ENCODE results near the gene GSK3B.
"Not testable (repeated sequence)": the region's sequence is repeated elsewhere in the genome, so short reads cannot be mapped to it uniquely, and the experiment has no call there.

GSK3B gene

DNA sequence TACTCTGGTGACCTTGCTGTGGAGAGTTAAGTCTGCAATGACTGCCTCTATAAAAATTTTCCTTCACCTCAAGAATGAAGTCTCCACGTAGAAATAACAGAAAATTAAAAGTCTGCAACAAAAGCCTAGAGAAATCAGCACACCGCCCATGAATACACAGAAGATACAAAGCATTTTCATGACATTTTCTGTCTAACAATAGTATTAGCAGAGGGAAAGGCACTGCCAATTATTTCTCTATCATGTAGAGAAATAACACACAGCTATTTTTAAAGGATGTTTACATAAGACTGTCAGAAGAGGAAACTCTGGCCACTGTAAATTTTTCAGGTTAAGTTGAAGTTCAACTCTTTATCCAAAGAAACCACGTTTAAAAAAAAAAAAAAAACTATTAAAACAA, 80.8 kb downstream of the GSK3B start:
- no peak for DNase-seq (ENCODE audit: low read depth)

DNA sequence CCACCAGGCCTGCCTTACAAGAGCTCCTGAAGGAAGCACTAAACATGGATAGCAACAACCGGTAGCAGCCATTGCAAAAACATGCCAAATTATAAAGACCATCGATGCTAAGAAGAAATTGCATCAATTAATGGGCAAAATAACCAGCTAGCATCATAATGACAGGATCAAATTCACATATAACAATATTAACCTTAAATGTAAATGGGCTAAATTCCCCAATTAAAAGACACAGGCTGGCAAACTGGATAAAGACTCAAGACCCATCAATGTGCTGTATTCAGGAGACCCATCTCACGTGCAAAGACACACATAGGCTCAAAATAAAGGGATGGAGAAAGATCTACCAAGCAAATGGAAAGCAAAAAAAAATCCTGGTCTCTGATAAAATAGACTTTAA, 88.5 kb downstream of the GSK3B start:
- not testable (repeated sequence) for DNase-seq (ENCODE audit: low read depth)

DNA sequence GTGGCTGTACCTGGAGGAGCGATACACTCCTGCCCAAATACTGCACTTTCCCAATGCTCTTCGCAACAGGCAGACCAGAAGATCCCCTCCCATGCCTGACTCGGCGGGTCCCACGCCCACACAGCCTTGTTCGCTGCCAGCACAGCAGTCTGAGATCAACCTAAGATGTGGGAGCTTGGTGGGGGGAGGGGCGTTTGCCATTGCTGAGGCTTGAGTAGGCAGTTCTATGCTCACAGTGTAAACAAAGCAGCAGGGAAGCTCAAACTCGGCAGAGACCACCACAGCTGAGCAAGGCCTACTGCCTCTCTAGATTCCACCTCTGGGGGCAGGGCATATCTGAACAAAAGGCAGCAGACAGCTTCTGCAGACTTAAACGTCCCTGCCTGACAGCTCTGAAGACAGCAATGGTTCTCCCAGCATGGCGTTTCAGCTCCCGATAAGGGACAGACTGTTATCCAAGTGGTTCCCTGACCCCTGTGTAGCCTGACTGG, 90.2 kb downstream of the GSK3B start:
- DNase-seq (ENCODE audit: low read depth): not testable (repeated sequence)

DNA sequence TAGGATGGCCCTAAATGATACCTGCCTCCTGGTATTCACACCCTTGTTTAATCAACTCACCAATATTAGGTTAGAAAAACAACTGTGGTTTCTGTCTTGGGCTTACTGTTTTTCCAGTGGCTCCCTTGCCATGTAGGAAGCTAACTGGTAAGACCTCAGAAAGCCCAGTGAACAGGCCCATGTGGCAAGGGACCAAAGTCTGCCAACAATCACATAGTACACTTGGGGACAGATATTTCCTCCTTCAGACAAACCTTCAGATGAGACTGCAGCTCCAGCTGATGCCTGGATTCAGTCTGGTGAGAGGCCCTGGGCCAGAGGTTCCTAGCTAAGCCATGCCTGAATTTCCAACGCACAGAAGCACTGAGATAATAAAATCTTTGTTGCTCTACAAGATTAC, 96.1 kb downstream of the GSK3B start:
- DNase-seq (ENCODE audit: low read depth): no peak

DNA sequence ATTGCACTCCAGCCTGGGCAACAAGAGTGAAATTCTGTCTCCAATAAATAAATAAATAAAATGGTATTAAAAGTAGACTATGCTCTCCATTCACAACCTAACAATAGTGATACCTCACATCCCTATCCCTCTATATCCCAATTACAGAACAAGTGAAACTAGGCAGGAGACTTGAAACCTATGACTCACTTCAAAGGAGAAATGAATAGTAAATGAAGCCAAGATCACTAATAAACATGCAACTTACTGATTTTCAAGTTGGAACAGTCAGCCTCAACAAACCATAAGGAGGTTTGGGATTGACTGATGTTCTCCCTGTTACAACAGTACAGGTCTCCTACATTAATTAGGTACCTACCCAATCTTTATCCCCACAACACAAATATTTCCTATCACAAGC, 103.4 kb downstream of the GSK3B start:
- no peak for DNase-seq (ENCODE audit: low read depth)

DNA sequence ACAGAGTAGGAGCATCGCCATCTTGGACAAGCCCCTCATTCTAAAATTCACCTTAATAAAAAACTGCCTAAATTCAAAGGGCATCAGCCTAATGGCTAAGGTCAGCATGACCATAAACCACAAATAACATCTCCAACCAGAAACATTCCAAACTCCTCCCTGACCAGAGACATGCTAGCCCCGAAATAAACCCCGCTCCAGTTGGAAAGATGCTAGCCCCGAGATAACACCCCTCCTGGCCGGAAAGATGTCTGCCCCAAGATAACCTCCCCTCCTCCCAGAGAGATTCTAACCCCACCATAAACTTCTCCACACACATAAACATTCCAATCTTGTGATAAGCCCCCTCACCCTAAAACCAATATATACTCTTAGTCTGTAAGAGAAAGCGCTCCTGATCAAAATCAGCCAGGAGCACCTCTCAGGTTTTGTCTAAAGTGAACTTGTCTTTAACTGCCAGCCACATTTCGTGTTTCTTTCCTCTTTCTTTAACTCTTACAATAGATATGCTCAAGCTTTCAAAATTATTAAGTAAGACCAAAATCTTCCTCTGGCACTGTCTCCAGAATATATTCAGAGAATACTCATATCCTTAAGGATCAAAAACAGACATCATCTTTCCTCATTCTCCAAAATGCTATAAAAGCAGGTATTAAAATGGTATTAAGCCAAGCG, 104.1 kb downstream of the GSK3B start:
- no peak for DNase-seq (ENCODE audit: low read depth)

DNA sequence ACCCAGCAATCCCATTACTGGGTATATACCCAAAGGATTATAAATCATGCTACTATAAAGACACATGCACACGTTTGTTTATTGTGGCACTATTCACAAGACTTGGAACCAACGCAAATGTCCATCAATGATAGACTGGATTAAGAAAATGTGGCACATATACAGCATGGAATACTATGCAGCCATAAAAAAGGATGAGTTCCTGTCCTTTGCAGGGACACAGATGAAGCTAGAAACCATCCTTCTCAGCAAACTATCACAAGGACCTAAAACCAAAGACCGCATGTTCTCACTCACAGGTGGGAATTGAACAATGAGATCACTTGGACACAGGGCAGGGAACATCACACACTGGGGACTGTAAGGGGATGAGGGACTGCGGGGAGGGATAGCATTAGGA, 107.4 kb downstream of the GSK3B start:
- DNase-seq (ENCODE audit: low read depth): not testable (repeated sequence)

DNA sequence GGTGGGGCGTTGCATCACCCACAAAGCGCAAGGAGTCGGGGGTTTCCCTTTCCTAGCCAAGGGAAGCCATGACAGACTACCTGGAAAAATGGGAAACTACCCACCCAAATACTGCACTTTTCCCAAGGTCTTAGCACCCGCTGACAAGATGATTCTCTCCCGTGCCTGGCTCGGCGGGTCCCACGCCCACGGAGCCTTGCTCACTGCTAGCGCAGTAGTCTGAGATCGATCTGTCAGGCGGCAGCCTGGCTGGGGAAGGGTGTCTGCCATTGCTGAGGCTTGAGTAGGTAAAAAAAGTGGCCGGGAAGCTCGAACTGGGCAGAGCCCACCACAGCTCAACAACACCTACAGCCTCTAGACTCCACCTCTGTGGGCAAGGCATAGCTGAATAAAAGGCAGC, 112.9 kb downstream of the GSK3B start:
- no peak for DNase-seq (ENCODE audit: low read depth)

DNA sequence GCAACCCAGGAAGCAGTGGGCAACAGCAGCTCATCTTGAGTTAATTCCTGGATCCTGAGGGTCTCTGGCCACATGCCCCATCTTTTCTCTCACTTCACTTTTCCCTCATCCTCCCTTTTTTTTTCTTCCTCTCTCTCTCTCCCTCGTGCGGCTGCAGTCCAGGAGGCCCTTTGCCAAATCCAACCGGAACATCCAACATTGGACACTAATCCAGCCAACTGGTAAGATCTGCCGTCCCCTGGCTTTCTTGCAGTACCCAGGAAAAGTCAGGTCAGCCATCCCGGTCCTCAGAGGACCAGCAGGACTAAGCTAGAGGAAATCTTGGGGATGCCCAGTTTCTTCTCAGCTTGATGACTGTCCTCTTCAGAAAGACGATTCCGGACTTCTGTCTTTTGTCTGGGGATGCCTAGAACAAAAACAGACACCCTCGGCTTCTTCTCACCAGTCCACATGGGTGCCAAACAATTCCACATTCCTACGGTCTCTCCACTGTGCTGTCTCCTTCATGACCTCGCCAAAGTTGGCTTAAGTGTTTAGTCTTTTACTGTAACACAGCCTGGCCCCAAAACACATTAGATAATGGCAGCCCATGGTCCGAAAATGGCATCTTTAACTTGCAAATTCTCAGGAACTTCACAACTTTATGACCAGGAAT, 115.6 kb downstream of the GSK3B start:
- DNase-seq (ENCODE audit: low read depth): no peak

DNA sequence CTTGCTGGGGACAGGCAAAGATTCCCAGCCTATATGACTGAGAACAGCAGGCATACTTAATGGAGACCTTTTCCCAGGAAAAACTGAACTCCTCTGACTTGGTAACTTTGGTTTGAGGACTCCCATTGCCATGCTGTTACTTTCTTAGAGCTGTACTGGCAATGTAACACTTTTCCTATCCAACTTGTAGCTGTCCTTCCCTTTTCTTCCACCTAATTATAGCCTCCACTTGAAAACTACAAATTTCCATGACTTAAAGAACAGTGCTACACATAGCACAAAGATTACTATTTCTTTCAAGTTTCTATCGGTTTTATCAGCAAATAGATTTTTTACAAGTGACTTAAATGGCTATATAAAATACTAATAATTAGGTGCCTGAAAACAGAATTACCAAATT, 116.9 kb downstream of the GSK3B start:
- DNase-seq (ENCODE audit: low read depth): no peak

DNA sequence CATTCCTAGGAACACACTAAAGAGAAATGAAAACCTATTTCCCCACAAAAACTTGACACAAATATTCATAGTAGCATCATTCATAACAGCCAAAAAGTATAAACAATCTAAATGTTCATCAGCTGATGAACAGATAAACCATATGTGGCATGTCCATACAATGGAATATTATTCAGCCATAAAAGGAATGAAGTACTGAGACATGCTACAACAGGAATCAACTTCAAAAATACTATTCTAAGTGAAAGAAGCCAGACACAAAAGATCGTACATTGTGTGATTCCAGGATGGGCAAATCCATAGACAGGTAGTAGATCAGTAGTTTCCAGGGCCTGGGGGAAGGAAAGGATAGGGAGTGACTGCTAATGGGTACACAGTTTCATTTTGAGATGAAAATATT, 118.0 kb downstream of the GSK3B start:
- DNase-seq (ENCODE audit: low read depth): no peak

DNA sequence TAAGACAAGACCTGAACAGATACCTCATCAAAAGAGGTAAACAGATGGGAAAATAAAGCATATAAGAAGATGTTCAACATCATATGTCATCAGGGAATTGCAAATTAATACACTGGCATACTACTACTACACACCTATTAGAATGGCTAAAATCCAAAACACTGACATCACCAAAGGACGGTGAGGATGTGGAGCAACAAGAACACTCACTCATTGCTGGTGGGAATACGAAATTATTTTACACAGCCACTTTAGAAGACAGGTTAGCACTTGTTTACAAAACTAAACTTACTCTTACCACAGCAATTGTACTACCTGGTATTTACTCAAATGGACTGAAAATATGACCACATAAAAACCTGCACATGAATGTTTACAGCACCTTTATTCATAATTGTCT, 119.6 kb downstream of the GSK3B start:
- no peak for DNase-seq (ENCODE audit: low read depth)

DNA sequence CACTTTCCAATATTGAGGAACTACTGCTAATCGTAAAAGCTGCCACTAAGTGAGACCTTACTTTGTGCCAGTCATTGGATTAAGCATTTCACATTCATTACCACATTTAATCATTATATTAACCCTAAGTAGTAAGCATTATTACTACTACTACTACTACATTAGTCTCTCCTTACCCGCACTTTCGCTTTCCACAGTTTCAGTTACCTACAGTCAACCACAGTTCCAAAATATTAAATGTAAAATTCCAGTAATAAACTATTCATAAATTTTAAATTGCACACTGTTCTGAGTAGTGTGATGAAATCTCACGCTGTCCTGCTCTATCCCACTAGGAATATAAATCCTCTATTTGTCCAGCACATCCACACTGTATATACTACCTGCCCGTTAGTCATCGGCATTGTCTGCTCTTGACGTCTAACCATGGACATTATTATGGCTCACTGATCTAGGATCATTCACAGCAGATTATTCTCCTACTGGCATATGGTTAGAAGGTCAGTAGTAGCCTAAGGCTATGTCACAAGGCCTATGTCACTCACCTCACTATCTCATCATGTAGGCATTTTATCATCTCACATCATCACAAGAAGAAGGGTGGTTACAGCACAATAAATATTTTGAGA, 121.1 kb downstream of the GSK3B start:
- DNase-seq (ENCODE audit: low read depth): no peak

DNA sequence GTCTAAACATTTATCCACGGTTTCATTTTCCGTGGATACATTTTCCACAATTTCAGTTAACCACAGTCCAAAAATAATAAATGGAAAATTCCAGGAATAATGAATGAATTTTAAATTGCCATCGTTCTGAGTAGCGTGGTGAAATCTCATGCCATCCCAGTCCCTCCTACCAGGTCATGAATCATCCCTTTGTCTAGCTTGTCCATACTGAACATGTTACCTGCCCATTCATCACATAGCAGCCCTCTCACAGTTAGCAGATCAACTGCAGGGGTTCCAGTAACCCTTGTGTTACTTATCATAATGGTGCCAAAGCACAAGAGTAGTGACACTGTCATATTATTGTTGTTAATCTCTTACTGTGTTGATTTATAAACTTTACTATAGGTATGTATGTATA, 124.5 kb downstream of the GSK3B start:
- DNase-seq (ENCODE audit: low read depth): no peak

DNA sequence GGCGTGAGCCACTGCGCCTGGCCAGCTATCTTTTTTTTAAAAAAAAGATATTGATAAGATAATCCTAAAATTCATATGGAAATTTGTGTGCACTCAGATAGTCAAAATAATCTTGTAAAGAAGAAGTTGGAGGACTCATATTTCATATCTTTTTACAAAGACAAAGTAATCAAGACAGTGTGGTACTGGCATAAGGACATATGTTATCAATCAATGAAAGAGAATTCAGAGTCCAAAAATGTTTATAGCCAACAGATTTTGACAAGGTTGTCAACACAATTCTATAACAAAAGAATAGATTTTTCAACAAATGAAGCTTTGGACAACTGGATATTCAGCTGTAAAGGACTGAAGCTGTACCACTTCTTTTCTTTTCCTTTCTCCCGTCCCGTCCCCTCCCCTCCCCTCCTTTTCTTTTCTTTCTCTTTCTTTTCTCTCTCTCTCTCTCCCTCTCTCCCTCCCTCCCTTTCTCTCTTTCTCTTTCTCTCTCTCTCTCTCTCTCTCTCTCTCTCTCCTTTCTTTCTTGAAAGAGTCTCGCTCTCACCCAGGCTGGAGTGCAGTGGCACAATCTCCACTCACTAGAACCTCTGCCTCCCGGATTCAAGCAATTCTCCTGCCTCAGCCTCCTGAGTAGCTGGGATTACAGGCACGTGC, 126.8 kb downstream of the GSK3B start:
- DNase-seq (ENCODE audit: low read depth): no peak

DNA sequence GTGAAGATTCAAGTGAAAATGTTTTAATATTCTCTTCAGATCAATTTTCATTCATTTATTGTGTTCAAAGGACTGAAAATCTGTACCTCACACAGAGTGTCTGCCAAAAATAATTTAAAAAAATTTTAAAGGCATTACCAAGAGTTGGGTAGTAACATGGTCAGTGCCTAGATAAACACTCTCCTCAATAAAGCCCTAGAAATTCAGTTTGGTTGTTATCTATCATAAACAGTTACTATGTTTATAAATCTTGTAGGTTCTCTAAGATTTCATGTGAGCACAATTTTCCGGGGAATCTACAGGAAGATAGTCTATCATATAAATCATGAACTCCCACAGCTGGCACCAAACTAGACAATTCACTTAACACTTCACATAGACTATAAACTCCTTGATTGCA, 128.6 kb downstream of the GSK3B start:
- DNase-seq (ENCODE audit: low read depth): no peak

DNA sequence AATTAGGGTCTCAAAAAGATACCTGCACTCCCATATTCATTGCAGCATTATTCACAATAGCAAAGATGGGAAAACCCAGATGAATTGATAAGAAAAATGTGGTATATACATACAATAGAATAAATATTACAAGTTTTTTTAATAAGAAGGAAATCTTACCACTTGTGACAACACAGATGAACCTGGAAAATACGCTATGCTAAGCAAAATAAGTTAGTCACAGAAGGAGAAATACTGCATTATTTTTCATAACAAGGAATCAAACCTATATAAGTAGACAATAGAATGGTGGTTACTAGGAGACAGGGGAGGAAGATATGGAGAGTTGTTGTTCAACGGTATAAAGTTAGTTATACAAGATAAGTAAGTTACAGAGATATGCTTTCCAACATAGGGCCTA, 130.0 kb downstream of the GSK3B start:
- DNase-seq (ENCODE audit: low read depth): no peak

DNA sequence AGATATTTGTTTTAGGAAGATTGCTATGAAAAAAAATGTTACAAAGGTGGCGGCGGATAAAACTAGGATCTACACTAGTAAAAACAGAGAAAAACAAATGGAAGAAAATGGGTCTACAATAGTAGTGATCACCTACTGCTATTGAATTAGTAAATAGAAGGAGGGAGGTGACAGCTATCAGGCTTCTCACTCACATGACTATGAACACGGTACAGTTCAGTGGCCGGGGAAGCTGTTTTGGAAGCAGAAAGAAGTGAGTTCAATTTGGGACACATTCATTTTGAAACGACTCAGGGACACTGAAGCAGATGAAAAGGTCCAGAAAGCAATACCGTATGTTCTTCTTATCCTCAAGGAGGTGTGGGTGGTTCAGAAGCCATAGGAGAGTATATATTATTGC, 138.3 kb downstream of the GSK3B start:
- DNase-seq (ENCODE audit: low read depth): no peak

DNA sequence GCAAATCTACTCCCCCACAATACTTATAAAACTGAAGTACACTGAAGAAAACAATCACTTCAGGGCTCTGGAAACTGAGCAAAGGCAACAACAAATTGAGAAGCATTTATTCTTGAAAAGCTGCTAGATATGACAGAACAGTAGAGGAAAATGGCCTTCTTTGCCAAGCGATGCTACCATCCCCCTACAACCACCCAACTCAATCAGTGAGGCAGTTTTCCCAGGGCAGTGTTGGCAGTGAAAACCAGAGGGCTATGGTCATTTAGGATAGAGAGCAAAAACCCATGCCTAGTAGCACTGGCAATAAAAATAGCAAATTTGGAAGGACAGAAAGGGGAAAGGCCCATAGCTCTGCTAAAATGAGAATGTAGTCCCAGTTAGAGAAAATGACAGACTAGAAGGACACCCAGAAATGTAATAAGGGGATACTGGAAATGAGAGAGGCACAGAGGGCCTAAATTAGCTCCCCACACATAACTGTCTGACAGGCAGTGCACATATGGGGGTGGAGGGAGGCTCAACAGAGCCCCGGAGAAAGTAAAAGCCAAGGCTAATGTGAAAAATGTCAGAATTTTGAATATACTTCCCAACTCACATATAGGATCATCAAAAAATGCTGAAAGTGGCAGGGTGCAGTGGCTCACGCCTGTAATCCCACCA, 143.5 kb downstream of the GSK3B start:
- DNase-seq (ENCODE audit: low read depth): no peak

DNA sequence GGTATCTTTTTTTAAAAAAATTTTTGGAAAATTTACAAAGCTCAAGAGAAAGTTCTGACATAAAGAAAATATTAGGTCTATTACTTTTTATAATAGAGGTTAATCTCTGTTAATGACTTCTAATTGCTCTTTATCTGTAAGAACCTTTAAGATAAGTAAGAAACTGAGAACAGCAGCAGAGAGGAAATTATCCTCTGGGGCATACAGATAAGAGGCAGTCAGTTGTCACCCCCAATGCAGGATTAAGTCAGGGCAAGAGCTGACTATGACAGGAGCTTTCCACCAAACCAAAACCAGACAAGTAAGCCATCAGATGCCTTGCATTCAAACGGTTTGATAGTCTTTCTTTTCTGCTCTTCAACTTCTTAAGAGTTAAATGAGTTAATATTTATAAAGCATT, 149.0 kb downstream of the GSK3B start:
- DNase-seq (ENCODE audit: low read depth): no peak

DNA sequence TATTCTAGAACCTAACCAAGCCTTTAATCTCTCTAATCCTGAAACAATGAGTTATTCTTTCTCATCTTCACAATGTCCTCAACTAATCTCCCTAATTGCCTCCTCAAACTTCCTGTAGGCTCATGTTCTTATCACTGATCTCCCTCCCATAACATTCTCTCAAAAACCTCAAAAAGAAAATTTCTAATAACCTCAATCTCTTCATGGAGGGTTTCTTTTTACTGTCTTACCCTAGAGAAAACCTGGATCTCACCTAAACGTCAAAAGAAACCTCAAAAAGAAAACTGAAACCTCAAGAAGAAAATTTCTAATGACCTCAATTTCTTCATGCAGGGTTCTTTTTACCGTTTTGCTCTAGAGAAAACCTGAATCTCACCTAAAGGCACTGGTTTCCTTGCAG, 150.2 kb downstream of the GSK3B start:
- no peak for DNase-seq (ENCODE audit: low read depth)

DNA sequence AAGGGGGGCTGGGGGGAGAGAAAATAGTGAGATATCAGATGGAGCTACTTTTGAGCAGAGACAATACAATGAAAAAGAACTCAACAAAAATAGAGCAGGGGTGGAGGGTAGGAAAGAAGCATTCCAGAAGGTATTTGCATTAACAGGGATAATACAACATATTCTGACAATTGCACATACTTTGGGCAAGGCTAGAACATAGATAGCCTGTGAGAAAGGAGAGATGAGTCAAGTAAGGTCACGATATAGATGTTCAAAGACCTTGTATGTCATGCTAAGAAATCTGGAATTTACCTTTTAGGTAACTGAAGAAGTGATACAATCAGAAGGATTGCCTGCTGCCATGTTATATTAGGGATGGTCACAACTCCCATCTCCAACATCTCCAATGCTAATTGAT, 155.2 kb downstream of the GSK3B start:
- DNase-seq (ENCODE audit: low read depth): no peak

DNA sequence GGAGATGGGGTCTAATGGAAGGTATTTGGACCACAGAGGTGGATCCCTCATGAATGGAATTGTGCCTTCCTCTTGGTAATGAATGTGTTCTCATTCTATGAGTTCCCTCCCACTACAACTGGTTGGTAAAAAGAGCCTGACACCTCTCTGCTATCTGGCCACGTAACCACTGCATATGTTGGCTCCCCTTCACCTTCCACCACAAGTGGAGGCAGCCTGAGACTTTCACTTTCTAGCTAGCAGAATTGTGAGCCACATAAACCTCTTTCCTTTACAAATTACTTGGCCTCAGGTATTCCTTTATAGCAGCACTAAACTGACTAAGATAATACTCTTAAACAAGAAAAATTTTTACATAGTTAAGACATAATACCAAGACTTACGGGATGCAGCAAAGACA, 157.0 kb downstream of the GSK3B start:
- no peak for DNase-seq (ENCODE audit: low read depth)

Measured in activated T-cell treated with anti-CD3 and anti-CD28 coated beads for 1 hour (primary cell).